SK-N-SH treated with all-trans-retinoic acid at 6 μM for 48 hours (cell line): ENCODE measurements around the gene CCM2.

Experiments
- ATAC-seq: fragments of 200-7000 bp; cut with Tn5 transposase; 3 replicates; pipeline ENCODE4 v1.9.1; 2020; ENCODE audit warnings: mild to moderate bottlenecking, moderate library complexity
- ARNTL ChIP-seq: fragments of 450-650 bp; formaldehyde crosslinking; IDR thresholded peaks from 2 replicates; pipeline ENCODE4 v1.5.0; 2020; ENCODE audit warnings: low read depth, mild to moderate bottlenecking, moderate library complexity, borderline replicate concordance
- BACH2 ChIP-seq: fragments of 250-450 bp; sonication (Bioruptor Pico); IDR thresholded peaks from 2 replicates; pipeline ENCODE4 v1.9.0; 2021; ENCODE audit warnings: mild to moderate bottlenecking, borderline replicate concordance
- CSDC2 ChIP-seq: fragments of 250-450 bp; sonication (Bioruptor Pico); IDR thresholded peaks from 2 replicates; pipeline ENCODE4 v1.5.0; 2020; ENCODE audit warnings: mild to moderate bottlenecking, moderate library complexity
- ESRRG ChIP-seq: fragments of 250-450 bp; sonication (Bioruptor Pico); IDR thresholded peaks from 2 replicates; pipeline ENCODE4 v1.6.1; 2021; ENCODE audit warnings: mild to moderate bottlenecking
- ISL1 ChIP-seq: fragments of 250-450 bp; sonication (Bioruptor Pico); IDR thresholded peaks from 2 replicates; pipeline ENCODE4 v2.1.2; 2022; ENCODE audit warnings: mild to moderate bottlenecking, moderate library complexity
- OSR1 ChIP-seq: fragments of 250-450 bp; sonication (Bioruptor Pico); IDR thresholded peaks from 2 replicates; pipeline ENCODE4 v1.8.0; 2022; ENCODE audit warnings: moderate library complexity, mild to moderate bottlenecking, inconsistent platforms
- PPARA ChIP-seq: fragments of 250-450 bp; sonication (Bioruptor Pico); IDR thresholded peaks from 2 replicates; pipeline ENCODE4 v1.5.0; 2020; ENCODE audit warnings: mild to moderate bottlenecking, borderline replicate concordance
- RARB ChIP-seq: fragments of 250-450 bp; sonication (Bioruptor Pico); IDR thresholded peaks from 2 replicates; pipeline ENCODE4 v1.8.0; 2021; ENCODE audit warnings: mild to moderate bottlenecking, moderate library complexity
- SNAI2 ChIP-seq: fragments of 250-450 bp; sonication (Bioruptor Pico); IDR thresholded peaks from 2 replicates; pipeline ENCODE4 v1.5.0; 2020; ENCODE audit warnings: mild to moderate bottlenecking, moderate library complexity
- ZC3H10 ChIP-seq: fragments of 250-450 bp; sonication (Bioruptor Pico); IDR thresholded peaks from 2 replicates; pipeline ENCODE4 v1.5.1; 2021; ENCODE audit warnings: mild to moderate bottlenecking, moderate library complexity
- ZFP3 ChIP-seq: fragments of 250-450 bp; sonication (Bioruptor Pico); IDR thresholded peaks from 2 replicates; pipeline ENCODE4 v1.5.0; 2020; ENCODE audit warnings: mild to moderate bottlenecking, moderate library complexity
- ZFP30 ChIP-seq: fragments of 450-650 bp; formaldehyde crosslinking; IDR thresholded peaks from 2 replicates; pipeline ENCODE4 v1.5.0; 2022; ENCODE audit warnings: mild to moderate bottlenecking, moderate library complexity
- ZNF565 ChIP-seq: fragments of 450-650 bp; formaldehyde crosslinking; conservative IDR thresholded peaks from 2 replicates; pipeline ENCODE4 v1.5.0; 2020; ENCODE audit warnings: low read depth, mild to moderate bottlenecking, moderate library complexity
- ZNF70 ChIP-seq: fragments of 450-650 bp; formaldehyde crosslinking; IDR thresholded peaks from 2 replicates; pipeline ENCODE4 v1.5.0; 2020; ENCODE audit warnings: mild to moderate bottlenecking, moderate library complexity
- ZNF8 ChIP-seq: fragments of 450-650 bp; formaldehyde crosslinking; IDR thresholded peaks from 2 replicates; pipeline ENCODE4 v1.5.0; 2020; ENCODE audit warnings: mild to moderate bottlenecking, moderate library complexity
- TF ChIP-seq, protein P1 (sequence below): fragments of 250-450 bp; sonication (Bioruptor Pico); IDR thresholded peaks from 2 replicates; pipeline ENCODE4 v1.5.0; 2020; ENCODE audit warnings: mild to moderate bottlenecking, moderate library complexity
- TF ChIP-seq, protein P2 (sequence below): fragments of 250-450 bp; sonication (Bioruptor Pico); IDR thresholded peaks from 2 replicates; pipeline ENCODE4 v1.8.0; 2020; ENCODE audit warnings: mild to moderate bottlenecking, moderate library complexity, borderline replicate concordance
- TF ChIP-seq, protein P3 (sequence below): fragments of 250-450 bp; sonication (Bioruptor Pico); IDR thresholded peaks from 2 replicates; pipeline ENCODE4 v1.8.0; 2021; ENCODE audit warnings: low read depth, mild to moderate bottlenecking, moderate library complexity, borderline replicate concordance
- TF ChIP-seq, protein P4 (sequence below): fragments of 250-450 bp; sonication (Bioruptor Pico); IDR thresholded peaks from 2 replicates; pipeline ENCODE4 v1.5.1; 2021; ENCODE audit warnings: mild to moderate bottlenecking, moderate library complexity

The CCM2 gene

GRCh38 chr7:45053401-45053800 is 53.4 kb downstream of the CCM2 start:
- no peak for TF ChIP-seq ESRRG
- no peak for ATAC-seq

GRCh38 chr7:45053941-45054340 is 53.9 kb downstream of the CCM2 start:
- TF ChIP-seq, protein P1, sequence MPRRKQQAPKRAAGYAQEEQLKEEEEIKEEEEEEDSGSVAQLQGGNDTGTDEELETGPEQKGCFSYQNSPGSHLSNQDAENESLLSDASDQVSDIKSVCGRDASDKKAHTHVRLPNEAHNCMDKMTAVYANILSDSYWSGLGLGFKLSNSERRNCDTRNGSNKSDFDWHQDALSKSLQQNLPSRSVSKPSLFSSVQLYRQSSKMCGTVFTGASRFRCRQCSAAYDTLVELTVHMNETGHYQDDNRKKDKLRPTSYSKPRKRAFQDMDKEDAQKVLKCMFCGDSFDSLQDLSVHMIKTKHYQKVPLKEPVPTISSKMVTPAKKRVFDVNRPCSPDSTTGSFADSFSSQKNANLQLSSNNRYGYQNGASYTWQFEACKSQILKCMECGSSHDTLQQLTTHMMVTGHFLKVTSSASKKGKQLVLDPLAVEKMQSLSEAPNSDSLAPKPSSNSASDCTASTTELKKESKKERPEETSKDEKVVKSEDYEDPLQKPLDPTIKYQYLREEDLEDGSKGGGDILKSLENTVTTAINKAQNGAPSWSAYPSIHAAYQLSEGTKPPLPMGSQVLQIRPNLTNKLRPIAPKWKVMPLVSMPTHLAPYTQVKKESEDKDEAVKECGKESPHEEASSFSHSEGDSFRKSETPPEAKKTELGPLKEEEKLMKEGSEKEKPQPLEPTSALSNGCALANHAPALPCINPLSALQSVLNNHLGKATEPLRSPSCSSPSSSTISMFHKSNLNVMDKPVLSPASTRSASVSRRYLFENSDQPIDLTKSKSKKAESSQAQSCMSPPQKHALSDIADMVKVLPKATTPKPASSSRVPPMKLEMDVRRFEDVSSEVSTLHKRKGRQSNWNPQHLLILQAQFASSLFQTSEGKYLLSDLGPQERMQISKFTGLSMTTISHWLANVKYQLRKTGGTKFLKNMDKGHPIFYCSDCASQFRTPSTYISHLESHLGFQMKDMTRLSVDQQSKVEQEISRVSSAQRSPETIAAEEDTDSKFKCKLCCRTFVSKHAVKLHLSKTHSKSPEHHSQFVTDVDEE (CRISPR knock-in tag): no peak
- no peak for TF ChIP-seq ZNF70 (CRISPR knock-in tag)
- no peak for TF ChIP-seq SNAI2 (CRISPR knock-in tag)
- no peak for TF ChIP-seq ISL1 (CRISPR knock-in tag)
- TF ChIP-seq, protein P2, sequence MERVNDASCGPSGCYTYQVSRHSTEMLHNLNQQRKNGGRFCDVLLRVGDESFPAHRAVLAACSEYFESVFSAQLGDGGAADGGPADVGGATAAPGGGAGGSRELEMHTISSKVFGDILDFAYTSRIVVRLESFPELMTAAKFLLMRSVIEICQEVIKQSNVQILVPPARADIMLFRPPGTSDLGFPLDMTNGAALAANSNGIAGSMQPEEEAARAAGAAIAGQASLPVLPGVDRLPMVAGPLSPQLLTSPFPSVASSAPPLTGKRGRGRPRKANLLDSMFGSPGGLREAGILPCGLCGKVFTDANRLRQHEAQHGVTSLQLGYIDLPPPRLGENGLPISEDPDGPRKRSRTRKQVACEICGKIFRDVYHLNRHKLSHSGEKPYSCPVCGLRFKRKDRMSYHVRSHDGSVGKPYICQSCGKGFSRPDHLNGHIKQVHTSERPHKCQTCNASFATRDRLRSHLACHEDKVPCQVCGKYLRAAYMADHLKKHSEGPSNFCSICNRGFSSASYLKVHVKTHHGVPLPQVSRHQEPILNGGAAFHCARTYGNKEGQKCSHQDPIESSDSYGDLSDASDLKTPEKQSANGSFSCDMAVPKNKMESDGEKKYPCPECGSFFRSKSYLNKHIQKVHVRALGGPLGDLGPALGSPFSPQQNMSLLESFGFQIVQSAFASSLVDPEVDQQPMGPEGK (CRISPR knock-in tag): no peak
- no peak for TF ChIP-seq ARNTL (CRISPR knock-in tag)
- no peak for TF ChIP-seq ZNF565
- no peak for TF ChIP-seq RARB (CRISPR knock-in tag)
- TF ChIP-seq BACH2 (CRISPR knock-in tag): no peak
- no peak for TF ChIP-seq ZNF8 (CRISPR knock-in tag)
- TF ChIP-seq CSDC2 (CRISPR knock-in tag): no peak
- TF ChIP-seq, protein P3, sequence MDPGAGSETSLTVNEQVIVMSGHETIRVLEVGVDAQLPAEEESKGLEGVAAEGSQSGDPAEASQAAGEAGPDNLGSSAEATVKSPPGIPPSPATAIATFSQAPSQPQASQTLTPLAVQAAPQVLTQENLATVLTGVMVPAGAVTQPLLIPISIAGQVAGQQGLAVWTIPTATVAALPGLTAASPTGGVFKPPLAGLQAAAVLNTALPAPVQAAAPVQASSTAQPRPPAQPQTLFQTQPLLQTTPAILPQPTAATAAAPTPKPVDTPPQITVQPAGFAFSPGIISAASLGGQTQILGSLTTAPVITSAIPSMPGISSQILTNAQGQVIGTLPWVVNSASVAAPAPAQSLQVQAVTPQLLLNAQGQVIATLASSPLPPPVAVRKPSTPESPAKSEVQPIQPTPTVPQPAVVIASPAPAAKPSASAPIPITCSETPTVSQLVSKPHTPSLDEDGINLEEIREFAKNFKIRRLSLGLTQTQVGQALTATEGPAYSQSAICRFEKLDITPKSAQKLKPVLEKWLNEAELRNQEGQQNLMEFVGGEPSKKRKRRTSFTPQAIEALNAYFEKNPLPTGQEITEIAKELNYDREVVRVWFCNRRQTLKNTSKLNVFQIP (CRISPR knock-in tag): no peak
- no peak for TF ChIP-seq PPARA
- no peak for ATAC-seq

DNA sequence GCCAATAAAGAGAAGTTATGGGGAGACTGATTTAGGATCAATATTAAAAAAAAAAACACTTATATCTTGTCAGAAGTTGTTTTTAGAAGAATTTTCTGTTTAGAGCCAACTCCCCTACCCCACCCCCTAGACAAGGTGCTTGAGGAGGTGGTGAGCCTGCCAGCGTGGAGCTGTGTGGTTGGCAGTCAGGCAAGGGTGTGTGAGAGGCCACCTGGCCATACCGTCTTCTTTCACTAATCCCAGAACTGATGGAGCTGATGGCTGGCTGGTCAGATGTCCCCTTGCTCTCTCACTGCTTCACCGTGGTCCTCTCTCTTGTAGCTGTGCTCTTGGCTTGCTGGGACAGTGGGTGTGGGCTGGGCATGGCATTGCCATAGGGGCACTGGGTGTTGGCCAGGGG is 54.4 kb downstream of the CCM2 start:
- ATAC-seq: no peak
- TF ChIP-seq RARB (CRISPR knock-in tag): no peak
- TF ChIP-seq, all 23 proteins: peak for 0

DNA sequence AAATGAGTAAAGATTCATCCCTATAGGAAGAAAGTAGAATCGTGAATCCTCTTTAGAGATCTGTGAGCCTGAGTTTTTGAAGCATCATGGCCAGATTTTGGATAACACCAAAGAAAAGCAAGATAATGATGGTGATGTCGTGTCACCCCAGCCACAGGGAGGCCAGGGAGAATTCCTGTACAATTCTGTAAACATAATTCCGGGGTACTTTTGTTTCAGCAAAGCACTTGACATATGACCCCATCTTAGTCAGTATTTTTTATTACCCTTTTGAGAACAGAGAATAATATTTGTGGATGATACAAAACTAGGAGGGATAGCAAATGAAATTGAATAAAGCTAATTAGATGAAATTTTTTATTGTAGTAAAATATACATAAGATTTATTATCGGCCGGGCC is 55.0 kb downstream of the CCM2 start:
- no peak for ATAC-seq
- TF ChIP-seq RARB (CRISPR knock-in tag): no peak
- no peak for TF ChIP-seq ZNF70 (CRISPR knock-in tag)
- TF ChIP-seq ESRRG: no peak
- TF ChIP-seq ZC3H10 (CRISPR knock-in tag): no peak
- no peak for TF ChIP-seq ISL1 (CRISPR knock-in tag)
- no peak for TF ChIP-seq ZFP30 (CRISPR knock-in tag)
- TF ChIP-seq ZFP3 (CRISPR knock-in tag): no peak

DNA sequence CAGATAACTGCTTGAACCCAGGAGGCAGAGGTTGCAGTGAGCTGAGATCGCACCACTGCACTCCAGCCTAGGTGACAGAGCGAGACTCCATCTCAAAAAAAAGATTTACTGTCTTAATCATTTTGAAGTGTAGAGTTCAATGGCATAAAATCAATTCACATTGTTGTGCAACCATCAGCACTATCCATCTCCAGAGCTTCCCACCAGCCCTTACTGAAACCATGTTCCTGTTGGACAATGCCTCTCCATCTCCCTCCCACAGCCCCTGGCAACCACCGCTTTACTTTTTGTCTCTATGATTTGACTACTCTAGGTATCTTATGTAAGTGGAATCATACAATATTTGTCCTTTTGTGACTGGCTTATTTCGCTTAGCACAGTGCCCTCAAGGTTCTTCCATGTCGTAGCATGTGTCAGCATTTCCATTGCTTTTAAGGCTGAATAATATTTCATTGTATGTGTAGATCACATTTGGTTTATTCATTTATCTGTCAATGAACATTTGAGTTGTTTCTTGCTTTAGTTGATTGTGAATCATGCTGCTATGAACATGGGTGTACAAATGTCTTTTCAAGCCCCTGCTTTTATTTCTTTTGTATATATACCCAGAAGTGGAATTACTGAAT is 55.7 kb downstream of the CCM2 start:
- TF ChIP-seq ZNF8 (CRISPR knock-in tag): no peak
- TF ChIP-seq ZFP3 (CRISPR knock-in tag): no peak
- TF ChIP-seq ZC3H10 (CRISPR knock-in tag): no peak
- no peak for TF ChIP-seq RARB (CRISPR knock-in tag)
- TF ChIP-seq ZFP30 (CRISPR knock-in tag): no peak
- TF ChIP-seq, protein P4, sequence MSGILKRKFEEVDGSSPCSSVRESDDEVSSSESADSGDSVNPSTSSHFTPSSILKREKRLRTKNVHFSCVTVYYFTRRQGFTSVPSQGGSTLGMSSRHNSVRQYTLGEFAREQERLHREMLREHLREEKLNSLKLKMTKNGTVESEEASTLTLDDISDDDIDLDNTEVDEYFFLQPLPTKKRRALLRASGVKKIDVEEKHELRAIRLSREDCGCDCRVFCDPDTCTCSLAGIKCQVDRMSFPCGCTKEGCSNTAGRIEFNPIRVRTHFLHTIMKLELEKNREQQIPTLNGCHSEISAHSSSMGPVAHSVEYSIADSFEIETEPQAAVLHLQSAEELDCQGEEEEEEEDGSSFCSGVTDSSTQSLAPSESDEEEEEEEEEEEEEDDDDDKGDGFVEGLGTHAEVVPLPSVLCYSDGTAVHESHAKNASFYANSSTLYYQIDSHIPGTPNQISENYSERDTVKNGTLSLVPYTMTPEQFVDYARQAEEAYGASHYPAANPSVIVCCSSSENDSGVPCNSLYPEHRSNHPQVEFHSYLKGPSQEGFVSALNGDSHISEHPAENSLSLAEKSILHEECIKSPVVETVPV: no peak
- TF ChIP-seq, protein P3 (CRISPR knock-in tag): no peak
- no peak for TF ChIP-seq OSR1 (CRISPR knock-in tag)
- TF ChIP-seq ZNF565: no peak
- no peak for TF ChIP-seq SNAI2 (CRISPR knock-in tag)
- no peak for ATAC-seq
